Measurements from ENCODE around the gene CHST12. TPM values are rescaled to one million over a fixed set of nuclear protein-coding genes. Genes with fewer than 3 reads are reported as not detected.

Gene CHST12
- total and polyA plus RNA-seq, 10 of the 15 experiments (the other 5 are each of a cell fraction or from before 2014, with no cell fraction given) = 0.05 to 14.2 (median 3.3) TPM

- no peak; the same call in 1 of the 2 replicates for TF ChIP-seq CBX5 (IDR thresholded peaks at IDR 0.05; ENCODE audit: low read depth)
- TF ChIP-seq PBX3 (IDR thresholded peaks at IDR 0.05; ENCODE audit: insufficient replicate concordance, low read depth, low read length) = no peak
- TF ChIP-seq E2F8 (IDR thresholded peaks at IDR 0.05; ENCODE audit: low read depth, partially characterized antibody) = no peak
- peak; percentile 60 for TF ChIP-seq PKNOX1 (IDR thresholded peaks at IDR 0.05)
- TF ChIP-seq ESRRA (IDR thresholded peaks at IDR 0.05; ENCODE audit: low read length) = no peak
- TF ChIP-seq JUND (IDR thresholded peaks at IDR 0.05; ENCODE audit: low read depth, low read length) = no peak
- TF ChIP-seq ZNF207 (IDR thresholded peaks at IDR 0.05; ENCODE audit: borderline replicate concordance) = no peak
- TF ChIP-seq NFIC (IDR thresholded peaks at IDR 0.05; ENCODE audit: low read depth, low read length) = no peak
- no peak for TF ChIP-seq IRF3 (IDR thresholded peaks at IDR 0.05)
- no peak for TF ChIP-seq ELK1 (IDR thresholded peaks at IDR 0.05; ENCODE audit: low read depth, low read length)
- peak; percentile 65; the same call in 1 of the 2 replicates for TF ChIP-seq TAF1 (IDR thresholded peaks at IDR 0.05; ENCODE audit: borderline replicate concordance, low read depth, low read length)
- TF ChIP-seq TBL1XR1 (IDR thresholded peaks at IDR 0.05; ENCODE audit: low read depth, low read length) = 0 out of 2 replicates have a peak, but pooled peaks have one; percentile 37
- TF ChIP-seq STAT1 (conservative IDR thresholded peaks at IDR 0.05) = no peak
- TF ChIP-seq SUZ12 (IDR thresholded peaks at IDR 0.05; ENCODE audit: unreplicated experiment) = no peak
- no peak for TF ChIP-seq RCOR1 (conservative IDR thresholded peaks at IDR 0.05; ENCODE audit: low read depth, low read length)
- peak; percentile 23; the same call in 1 of the 2 replicates for TF ChIP-seq CREB1 (IDR thresholded peaks at IDR 0.05; ENCODE audit: low read depth)
- 0 out of 2 replicates have a peak, but pooled peaks have one; percentile 44 for TF ChIP-seq ZBTB4 (CRISPR knock-in tag; IDR thresholded peaks at IDR 0.05)
- TF ChIP-seq GABPA (IDR thresholded peaks at IDR 0.05; ENCODE audit: low read depth) = no peak
- TF ChIP-seq RB1 (IDR thresholded peaks at IDR 0.05; ENCODE audit: borderline replicate concordance) = peak; percentile 89; the same call in 1 of the 2 replicates
- peak; percentile 57 to 98 for TF ChIP-seq EGR1 (IDR thresholded peaks at IDR 0.05; ENCODE audit: borderline replicate concordance in 1 of 2, low read depth in 2 of 2, low read length in 2 of 2)
- no peak for TF ChIP-seq GATAD2B (conservative IDR thresholded peaks at IDR 0.05; ENCODE audit: low read depth)
These were observed 49.5 kb upstream of the CHST12 start (continued) for GRCh38 chr7:2353936-2354185.

Measured in GM12878 (cell line).